Body of pancreas (tissue), 4 donors: ENCODE measurements around the gene RASD2. TPM values are rescaled to one million over a fixed set of nuclear protein-coding genes. Genes with fewer than 3 reads are reported as not detected.

Experiments
- ATAC-seq: fragments of 150-250 bp; one replicate; pipeline ENCODE4 v1.9.1; 2016
- DNase-seq, 4 donors: peaks; one replicate each; pipeline ENCODE4 v3.0.0-alpha.2; 2019
- H3K27ac ChIP-seq, 4 donors: fragments of 200-600 bp; sonication (generic); 1 replicate in 3 of 4; 2 replicates in 1 of 4; pipeline versions ENCODE4 v1.5.1 to v1.6.1; 2016 to 2019; ENCODE audit warnings: mild to moderate bottlenecking in 1 of 4, mixed read lengths in 1 of 4, moderate library complexity in 1 of 4
- H3K27me3 ChIP-seq, 2 donors: fragments of 200-600 bp; sonication (generic); one replicate each; pipeline ENCODE4 v1.6.0; 2016; ENCODE audit warnings: mild to moderate bottlenecking in 1 of 2
- H3K36me3 ChIP-seq, 2 donors: fragments of 200-600 bp; sonication (generic); replicated peaks in 1 of 2; 2 replicates each; pipeline ENCODE4 v1.5.1; 2016; ENCODE audit warnings: low read depth in 2 of 2; ENCODE audit not compliant: insufficient read depth in 1 of 2
- H3K4me1 ChIP-seq: fragments of 200-600 bp; sonication (generic); one replicate; pipeline ENCODE4 v1.6.0; 2016
- H3K4me3 ChIP-seq, 2 donors: fragments of 200-600 bp; sonication (generic); 1 replicate in 1 of 2; 2 replicates in 1 of 2; pipeline ENCODE4 v1.5.1; 2016 to 2019
- H3K9me3 ChIP-seq, 3 donors: fragments of 200-600 bp; sonication (generic); 1 replicate in 2 of 3; 2 replicates in 1 of 3; pipeline ENCODE4 v1.5.1; 2016
- POLR2A ChIP-seq, 3 donors: fragments of 450-650 bp; IDR thresholded peaks; one replicate each; pipeline ENCODE4 v1.6.1; 2016; ENCODE audit warnings: antibody characterized with exemption in 3 of 3, mild to moderate bottlenecking in 2 of 3
- WGBS, 2 donors: methylation state at CpG; one replicate each; pipeline ENCODE4 v1.1.5; 2017; 5-methylcytosine and 5-hydroxymethylcytosine counted together
- intact Hi-C: fragments of 100-400 bp; cut with DNase I; formaldehyde crosslinking; loops from one replicate; pipeline ENCODE4 v1.15.1; 2023
- total RNA-seq, 2 donors: library from RNA; depleted of rRNA; stranded (reverse); fragments of >200 nt; gene quantifications; one replicate each; pipeline ENCODE4 v1.1.0, GENCODE V29; 2016
- TF ChIP-seq, protein P1 (sequence below), 7 experiments: fragments of 450-650 bp in 4 of 7; fragments of 200-600 bp in 3 of 7; sonication (generic) in 3 of 7; IDR thresholded peaks; one replicate each; pipeline ENCODE4 v1.5.1; 2016 to 2019; ENCODE audit warnings: antibody characterized with exemption in 7 of 7

The RASD2 gene
- total RNA-seq, 2 donors from 2014 or later: 0.26 to 3.6 TPM

DNA sequence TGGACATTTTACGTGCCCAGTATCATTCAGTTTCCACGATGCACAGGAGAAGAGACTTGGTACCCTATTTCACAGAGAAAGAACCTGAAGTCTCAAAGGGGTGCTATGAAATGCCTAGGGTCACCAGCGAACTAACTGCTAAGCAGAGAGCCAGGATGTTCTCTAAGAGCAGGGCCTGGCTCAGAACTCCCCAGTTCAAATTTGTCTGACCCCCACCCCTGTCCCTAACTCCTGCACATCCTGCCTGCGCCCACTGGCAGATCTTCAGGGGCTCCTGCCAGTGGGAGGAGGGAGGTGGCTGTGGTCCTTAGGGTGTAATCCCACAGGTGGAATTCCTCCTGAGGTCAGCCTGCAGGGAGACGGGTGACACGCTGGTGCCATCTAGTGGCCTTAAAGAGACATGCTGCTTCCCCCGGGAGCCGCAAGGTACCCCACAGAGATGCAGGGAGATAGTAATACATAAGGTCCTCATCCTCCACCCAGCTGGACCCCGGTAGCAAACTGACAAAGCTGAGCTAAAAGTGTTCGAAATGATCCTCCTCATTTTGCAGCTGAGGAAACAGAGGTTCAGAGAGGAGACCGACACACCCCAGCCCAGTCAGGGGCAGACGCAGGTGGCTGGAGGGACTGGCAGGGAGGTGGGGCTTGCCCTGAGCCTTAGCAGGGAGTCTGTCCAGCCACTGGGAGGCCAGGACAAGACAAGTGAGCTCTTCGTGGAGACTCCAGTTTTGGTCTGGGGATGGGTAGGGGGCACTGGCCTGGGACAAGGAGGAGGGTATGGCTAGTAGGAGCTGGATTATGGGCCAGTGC is 42.4 kb downstream of the RASD2 start:
- Histone ChIP-seq H3K36me3 (no peaks in the 10 kb centered on the region), H3K27me3 (no peaks in the 10 kb centered on the region), H3K4me1 (peaks cover 4% of the 10 kb centered on the region), H3K27ac (peak overlapping the region in 1 of 4 donors; percentile 33), H3K4me3 (no peak overlapping the region), H3K9me3 (no peaks in the 10 kb centered on the region)
- ATAC-seq: peak; percentile 79
- no peak for TF ChIP-seq POLR2A (IDR thresholded peaks at IDR 0.05)
- TF ChIP-seq, protein P1, sequence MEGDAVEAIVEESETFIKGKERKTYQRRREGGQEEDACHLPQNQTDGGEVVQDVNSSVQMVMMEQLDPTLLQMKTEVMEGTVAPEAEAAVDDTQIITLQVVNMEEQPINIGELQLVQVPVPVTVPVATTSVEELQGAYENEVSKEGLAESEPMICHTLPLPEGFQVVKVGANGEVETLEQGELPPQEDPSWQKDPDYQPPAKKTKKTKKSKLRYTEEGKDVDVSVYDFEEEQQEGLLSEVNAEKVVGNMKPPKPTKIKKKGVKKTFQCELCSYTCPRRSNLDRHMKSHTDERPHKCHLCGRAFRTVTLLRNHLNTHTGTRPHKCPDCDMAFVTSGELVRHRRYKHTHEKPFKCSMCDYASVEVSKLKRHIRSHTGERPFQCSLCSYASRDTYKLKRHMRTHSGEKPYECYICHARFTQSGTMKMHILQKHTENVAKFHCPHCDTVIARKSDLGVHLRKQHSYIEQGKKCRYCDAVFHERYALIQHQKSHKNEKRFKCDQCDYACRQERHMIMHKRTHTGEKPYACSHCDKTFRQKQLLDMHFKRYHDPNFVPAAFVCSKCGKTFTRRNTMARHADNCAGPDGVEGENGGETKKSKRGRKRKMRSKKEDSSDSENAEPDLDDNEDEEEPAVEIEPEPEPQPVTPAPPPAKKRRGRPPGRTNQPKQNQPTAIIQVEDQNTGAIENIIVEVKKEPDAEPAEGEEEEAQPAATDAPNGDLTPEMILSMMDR (IDR thresholded peaks at IDR 0.05): peak; percentile 79 to 92 (median 89)
- intact Hi-C loops: loop anchor here (5.0 kb wide), 1 partner anchor 231 kb away; no protein-coding TSS in a partner anchor
- DNase-seq: peak; percentile 61 to 71 (median 69)
- WGBS, 2 donors: 26 to 28% methylated on average over 12 to 13 of the region's 13 CpGs

DNA sequence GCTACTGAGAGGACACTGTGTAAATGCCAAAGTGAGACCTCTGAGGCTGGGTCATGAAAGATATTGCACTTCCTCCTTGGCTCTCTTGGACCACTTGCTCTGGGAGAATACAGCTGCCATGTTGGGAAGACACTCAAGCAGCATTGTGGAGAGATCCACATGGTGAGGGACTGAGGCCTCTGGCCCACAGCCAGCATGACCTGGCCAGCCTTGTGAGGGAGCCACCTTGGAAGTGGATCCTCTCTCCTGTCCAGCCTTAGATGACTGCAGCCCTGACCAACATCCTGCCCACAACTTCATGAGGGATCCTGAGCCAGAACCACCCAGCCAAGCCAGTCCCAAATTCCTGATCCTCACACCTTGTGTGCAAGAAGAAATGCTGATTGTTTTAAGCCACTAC is 46.1 kb downstream of the RASD2 start:
- no peak overlapping the region for H3K27ac ChIP-seq
- no peak for DNase-seq

DNA sequence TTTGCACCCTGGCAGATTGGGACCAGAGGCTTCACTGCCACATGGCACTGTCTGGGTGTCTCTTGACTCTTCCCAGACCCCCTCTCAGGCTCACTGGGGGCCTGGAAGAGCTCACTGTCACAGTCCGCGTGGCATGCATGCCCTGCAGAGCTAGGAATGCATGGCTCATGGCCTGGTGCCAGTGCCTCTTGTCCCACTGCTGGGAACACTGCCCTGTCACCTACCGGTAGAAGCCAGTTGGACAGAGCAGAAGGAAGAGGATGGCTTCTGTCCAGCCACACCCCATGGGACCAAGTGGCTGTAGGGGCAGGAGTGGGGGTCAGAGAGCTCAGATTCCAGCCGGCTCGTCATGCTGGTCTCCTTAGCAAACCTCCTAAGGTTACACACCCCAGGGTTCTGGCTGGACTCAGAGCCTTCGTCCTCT is 46.8 kb downstream of the RASD2 start:
- peak; percentile 59 to 79 (median 72) for DNase-seq
- intact Hi-C loops: no loop called here
- H3K4me1 ChIP-seq: peaks cover 4% of the 10 kb centered on the region
- H3K36me3 ChIP-seq: no peaks in the 10 kb centered on the region
- H3K9me3 ChIP-seq: no peaks in the 10 kb centered on the region
- 54 to 70% methylated on average over 3 to 6 of the region's 6 CpGs for WGBS, 2 donors
- TF ChIP-seq, protein P1 (IDR thresholded peaks at IDR 0.05): peak in 2 of 7 experiments; percentile 12 to 16
- no peak for TF ChIP-seq POLR2A (IDR thresholded peaks at IDR 0.05)
- ATAC-seq: peak; percentile 61
- peak overlapping the region in 1 of 4 donors; percentile 24 for H3K27ac ChIP-seq
- no peaks in the 10 kb centered on the region for H3K27me3 ChIP-seq
- H3K4me3 ChIP-seq: no peak overlapping the region

More for the DNA sequence above, 46.1 kb downstream of the RASD2 start:
- no peak for ATAC-seq
- TF ChIP-seq, protein P1 (IDR thresholded peaks at IDR 0.05): no peak
- no peak for TF ChIP-seq POLR2A (IDR thresholded peaks at IDR 0.05)
- H3K27me3 ChIP-seq: no peaks in the 10 kb centered on the region
- no peaks in the 10 kb centered on the region for H3K9me3 ChIP-seq
- no peaks in the 10 kb centered on the region for H3K36me3 ChIP-seq
- H3K4me3 ChIP-seq: no peak overlapping the region
- intact Hi-C loops: no loop called here
- H3K4me1 ChIP-seq: peaks cover 4% of the 10 kb centered on the region

DNA sequence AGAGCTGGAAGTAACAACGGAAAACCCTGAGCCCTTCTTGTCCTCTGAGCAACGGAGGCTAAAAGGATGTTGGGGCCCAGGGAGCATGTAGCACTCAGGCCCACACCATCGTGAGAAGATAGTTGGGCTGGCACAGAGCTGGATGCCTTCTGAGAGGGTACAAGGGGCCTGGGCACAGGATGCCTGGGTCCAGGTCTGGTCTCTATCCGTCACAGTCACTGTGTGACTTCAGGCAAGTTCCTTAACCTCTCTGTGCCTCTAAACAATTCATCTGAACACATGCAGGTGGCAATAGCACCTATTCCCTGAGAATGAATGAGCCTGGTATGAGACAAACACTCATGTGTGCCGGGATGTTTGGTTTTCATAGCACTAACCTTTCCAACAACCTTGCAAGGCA is 47.3 kb downstream of the RASD2 start:
- ATAC-seq (no peak), DNase-seq (no peak)
- Histone ChIP-seq H3K36me3 (no peaks in the 10 kb centered on the region), H3K27me3 (no peaks in the 10 kb centered on the region), H3K4me3 (no peak overlapping the region), H3K27ac (peak overlapping the region in 1 of 4 donors; percentile 24), H3K4me1 (peaks cover under 1% of the 10 kb centered on the region), H3K9me3 (no peaks in the 10 kb centered on the region)
- intact Hi-C loops: no loop called here
- WGBS, 2 donors: 60 to 67% methylated on average over 2 to 5 of the region's 5 CpGs
- TF ChIP-seq, protein P1 (IDR thresholded peaks at IDR 0.05): no peak
- no peak for TF ChIP-seq POLR2A (IDR thresholded peaks at IDR 0.05)
